Peyer's patch (tissue), 4 donors: ENCODE results near the gene IGFBP6. TPM values are rescaled to one million over a fixed set of nuclear protein-coding genes. Genes with fewer than 3 reads are reported as not detected.
A peak's percentile ranks its signal among the peaks of the same experiment; 100 is the strongest.

Source experiments
- DNase-seq, 3 donors: peaks; one replicate each; pipeline ENCODE4 v3.0.0-alpha.2; 2017 to 2019
- H3K27ac ChIP-seq, 4 donors: fragments of 200-600 bp; sonication (generic); one replicate each; pipeline ENCODE4 v1.5.1; 2016 to 2019
- H3K27me3 ChIP-seq, 2 donors: fragments of 200-600 bp; sonication (generic); one replicate each; pipeline ENCODE4 v1.5.1; 2019
- H3K36me3 ChIP-seq, 3 donors: fragments of 200-600 bp; sonication (generic); one replicate each; pipeline ENCODE4 v1.5.1; 2016 to 2019
- H3K4me1 ChIP-seq, 4 donors: fragments of 200-600 bp; sonication (generic); one replicate each; pipeline ENCODE4 v1.5.1; 2016 to 2019
- H3K4me3 ChIP-seq, 4 donors: fragments of 200-600 bp; sonication (generic); 1 replicate in 3 of 4; 2 replicates in 1 of 4; pipeline ENCODE4 v1.5.1; 2016 to 2019; ENCODE audit warnings: mild to moderate bottlenecking in 1 of 4
- H3K9me3 ChIP-seq, 4 donors: fragments of 200-600 bp; sonication (generic); one replicate each; pipeline ENCODE4 v1.5.1; 2016 to 2019; ENCODE audit warnings: mild to moderate bottlenecking in 1 of 4
- POLR2A ChIP-seq, 2 donors: fragments of 450-650 bp; IDR thresholded peaks; one replicate each; pipeline ENCODE4 v1.5.1; 2017; ENCODE audit warnings: antibody characterized with exemption in 2 of 2, mild to moderate bottlenecking in 2 of 2, moderate library complexity in 2 of 2
- total RNA-seq, 4 donors: library from RNA; depleted of rRNA; stranded (reverse); fragments of >200 nt; gene quantifications; one replicate each; pipeline ENCODE4 v1.1.0, GENCODE V29; 2016
- TF ChIP-seq, protein P1 (sequence below), 6 experiments: fragments of 450-650 bp in 4 of 6; fragments of 200-600 bp in 2 of 6; sonication (generic) in 1 of 6; IDR thresholded peaks; one replicate each; pipeline ENCODE4 v1.5.1; 2017 to 2019; ENCODE audit warnings: antibody characterized with exemption in 6 of 6, mild to moderate bottlenecking in 3 of 6, moderate library complexity in 1 of 6

The IGFBP6 gene
- total RNA-seq, 4 donors from 2014 or later: 68.5 to 191 (median 128) TPM

DNA sequence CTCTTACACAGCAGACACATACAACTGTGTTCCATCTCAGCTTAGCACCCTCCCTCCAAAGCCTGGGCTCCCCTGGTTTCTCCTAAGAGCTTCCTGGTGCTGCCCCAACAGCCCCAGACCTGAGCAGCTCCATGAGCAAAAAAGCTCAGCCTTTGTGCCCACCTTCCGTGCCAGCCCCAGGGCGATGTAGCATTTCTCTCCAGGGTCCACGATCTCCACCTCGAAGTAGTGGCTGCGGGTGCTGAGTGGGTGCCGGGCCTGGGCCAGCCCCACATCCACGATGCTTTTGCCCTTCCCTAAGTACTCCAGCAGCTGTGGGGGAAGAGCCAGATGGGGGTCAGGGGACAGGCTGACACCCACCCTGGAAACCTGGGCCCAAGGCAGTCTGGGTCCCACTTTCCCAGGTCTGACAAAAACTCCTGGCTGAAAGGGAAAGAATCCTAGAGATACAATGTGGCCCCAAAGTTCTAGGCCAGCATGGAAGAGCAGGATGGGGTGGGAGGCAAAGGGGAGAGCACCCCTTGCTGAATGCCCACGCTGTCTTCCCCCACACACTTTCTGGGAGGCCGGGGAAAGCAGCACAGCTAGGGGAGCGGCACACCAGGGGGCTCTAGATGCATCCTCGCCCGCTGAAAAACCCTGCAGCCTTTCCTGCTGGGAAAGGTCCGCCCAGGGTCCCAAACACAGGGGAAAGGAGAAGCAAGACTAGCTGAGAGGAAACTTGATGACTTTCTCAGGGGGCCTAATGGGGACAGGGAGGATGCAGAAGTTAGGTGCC is 29.3 kb upstream of the IGFBP6 start:
- Histone ChIP-seq H3K4me3 (no peak overlapping the region), H3K4me1 (peaks cover 0 to 36% (median 5%) of the 10 kb centered on the region in 4 donors), H3K27me3 (no peaks in the 10 kb centered on the region), H3K36me3 (peaks cover 0 to 52% (median 0%) of the 10 kb centered on the region in 3 donors), H3K9me3 (no peaks in the 10 kb centered on the region), H3K27ac (no peak overlapping the region)
- DNase-seq: peak in 2 of 3 donors; percentile 36
- TF ChIP-seq POLR2A (IDR thresholded peaks at IDR 0.05): no peak
- TF ChIP-seq, protein P1, sequence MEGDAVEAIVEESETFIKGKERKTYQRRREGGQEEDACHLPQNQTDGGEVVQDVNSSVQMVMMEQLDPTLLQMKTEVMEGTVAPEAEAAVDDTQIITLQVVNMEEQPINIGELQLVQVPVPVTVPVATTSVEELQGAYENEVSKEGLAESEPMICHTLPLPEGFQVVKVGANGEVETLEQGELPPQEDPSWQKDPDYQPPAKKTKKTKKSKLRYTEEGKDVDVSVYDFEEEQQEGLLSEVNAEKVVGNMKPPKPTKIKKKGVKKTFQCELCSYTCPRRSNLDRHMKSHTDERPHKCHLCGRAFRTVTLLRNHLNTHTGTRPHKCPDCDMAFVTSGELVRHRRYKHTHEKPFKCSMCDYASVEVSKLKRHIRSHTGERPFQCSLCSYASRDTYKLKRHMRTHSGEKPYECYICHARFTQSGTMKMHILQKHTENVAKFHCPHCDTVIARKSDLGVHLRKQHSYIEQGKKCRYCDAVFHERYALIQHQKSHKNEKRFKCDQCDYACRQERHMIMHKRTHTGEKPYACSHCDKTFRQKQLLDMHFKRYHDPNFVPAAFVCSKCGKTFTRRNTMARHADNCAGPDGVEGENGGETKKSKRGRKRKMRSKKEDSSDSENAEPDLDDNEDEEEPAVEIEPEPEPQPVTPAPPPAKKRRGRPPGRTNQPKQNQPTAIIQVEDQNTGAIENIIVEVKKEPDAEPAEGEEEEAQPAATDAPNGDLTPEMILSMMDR (IDR thresholded peaks at IDR 0.05): no peak

DNA sequence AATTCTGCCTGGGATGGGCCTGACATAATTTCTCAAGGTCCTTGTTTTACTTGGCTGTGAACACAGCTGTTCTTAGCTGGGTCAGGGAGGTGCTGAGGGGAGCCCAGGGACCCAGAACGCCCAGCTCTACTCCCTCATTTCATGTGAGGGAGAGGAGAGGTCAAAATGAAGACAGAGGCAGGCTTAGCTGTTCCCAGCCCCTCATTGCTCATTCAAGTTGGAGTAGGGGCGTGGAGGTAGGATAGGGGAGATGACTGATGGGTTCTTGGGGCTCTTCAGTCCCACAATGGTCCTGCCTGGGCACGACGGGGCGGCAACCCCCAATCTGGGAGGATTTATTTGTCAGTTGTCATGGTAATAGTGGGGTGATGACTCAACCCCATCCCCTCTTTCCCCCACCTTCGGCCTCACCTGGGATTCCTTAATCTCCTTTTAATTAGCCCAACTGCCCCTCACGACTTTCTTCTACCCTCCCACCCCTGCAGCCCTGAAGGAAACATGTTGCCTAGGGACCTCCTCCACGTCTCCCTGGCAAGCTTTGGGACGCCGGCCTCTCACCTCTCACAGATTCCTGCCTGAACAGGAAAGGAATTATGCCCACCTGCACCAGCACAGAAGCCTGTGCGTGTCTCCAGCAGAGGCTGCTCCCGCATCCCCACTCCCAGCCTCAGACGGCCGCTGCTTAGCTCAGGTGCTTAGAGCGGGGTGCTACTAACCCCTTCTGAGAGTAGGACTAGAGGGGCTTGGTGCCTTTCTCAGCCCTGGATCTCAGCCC is 28.5 kb upstream of the IGFBP6 start:
- Histone ChIP-seq H3K4me1 (peaks cover 0 to 42% (median 7%) of the 10 kb centered on the region in 4 donors), H3K36me3 (peaks cover 0 to 46% (median 0%) of the 10 kb centered on the region in 3 donors), H3K27ac (peak overlapping the region in 1 of 4 donors; percentile 52), H3K9me3 (no peaks in the 10 kb centered on the region), H3K27me3 (no peaks in the 10 kb centered on the region), H3K4me3 (no peak overlapping the region)
- peak in 2 of 3 donors; percentile 36 to 42 for DNase-seq
- no peak for TF ChIP-seq POLR2A (IDR thresholded peaks at IDR 0.05)
- TF ChIP-seq, protein P1 (IDR thresholded peaks at IDR 0.05): no peak

DNA sequence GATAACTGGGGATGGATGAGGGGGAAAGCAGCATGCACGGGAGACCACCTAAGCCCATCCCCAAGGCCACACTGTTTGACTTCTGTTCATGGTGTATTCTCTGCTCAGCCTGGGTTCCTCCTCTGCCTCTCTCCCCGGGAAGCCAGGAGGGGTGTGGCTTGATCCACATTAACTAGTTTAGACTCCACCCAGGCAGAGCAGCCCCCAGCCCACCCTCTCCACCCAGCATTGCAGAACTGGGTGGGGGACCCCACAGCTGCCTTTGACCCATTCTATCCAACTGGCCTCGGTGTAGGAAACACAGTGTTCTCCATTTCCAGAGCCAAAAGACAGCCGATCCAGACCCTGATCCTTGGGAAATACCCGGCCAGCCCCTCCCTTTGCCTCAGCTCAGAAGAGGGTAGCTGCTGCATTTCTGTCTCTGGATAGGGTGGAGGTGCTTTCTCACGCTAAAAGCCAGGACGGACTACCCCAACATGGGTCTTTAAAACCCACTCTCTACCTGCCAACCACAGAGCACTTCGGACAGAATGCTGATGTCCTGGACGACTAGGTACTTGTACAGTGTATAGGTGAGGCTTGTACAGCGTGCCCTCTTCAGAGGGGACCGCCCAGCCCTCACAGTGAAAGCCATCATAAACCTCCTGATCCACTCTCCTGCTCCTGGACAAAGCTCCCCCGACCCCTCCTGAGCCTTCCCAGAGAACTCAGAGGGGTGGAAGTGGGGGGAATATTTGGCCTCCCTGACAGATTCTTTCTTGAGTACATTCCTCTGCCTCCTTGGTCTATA is 27.7 kb upstream of the IGFBP6 start:
- Histone ChIP-seq H3K4me1 (peaks cover 0 to 50% (median 7%) of the 10 kb centered on the region in 4 donors), H3K27ac (peak overlapping the region in 2 of 4 donors; percentile 40 to 52), H3K4me3 (no peak overlapping the region), H3K36me3 (peaks cover 0 to 45% (median 0%) of the 10 kb centered on the region in 3 donors), H3K27me3 (no peaks in the 10 kb centered on the region), H3K9me3 (no peaks in the 10 kb centered on the region)
- DNase-seq: peak in 2 of 3 donors; percentile 45 to 46
- TF ChIP-seq, protein P1 (IDR thresholded peaks at IDR 0.05): no peak
- no peak for TF ChIP-seq POLR2A (IDR thresholded peaks at IDR 0.05)

DNA sequence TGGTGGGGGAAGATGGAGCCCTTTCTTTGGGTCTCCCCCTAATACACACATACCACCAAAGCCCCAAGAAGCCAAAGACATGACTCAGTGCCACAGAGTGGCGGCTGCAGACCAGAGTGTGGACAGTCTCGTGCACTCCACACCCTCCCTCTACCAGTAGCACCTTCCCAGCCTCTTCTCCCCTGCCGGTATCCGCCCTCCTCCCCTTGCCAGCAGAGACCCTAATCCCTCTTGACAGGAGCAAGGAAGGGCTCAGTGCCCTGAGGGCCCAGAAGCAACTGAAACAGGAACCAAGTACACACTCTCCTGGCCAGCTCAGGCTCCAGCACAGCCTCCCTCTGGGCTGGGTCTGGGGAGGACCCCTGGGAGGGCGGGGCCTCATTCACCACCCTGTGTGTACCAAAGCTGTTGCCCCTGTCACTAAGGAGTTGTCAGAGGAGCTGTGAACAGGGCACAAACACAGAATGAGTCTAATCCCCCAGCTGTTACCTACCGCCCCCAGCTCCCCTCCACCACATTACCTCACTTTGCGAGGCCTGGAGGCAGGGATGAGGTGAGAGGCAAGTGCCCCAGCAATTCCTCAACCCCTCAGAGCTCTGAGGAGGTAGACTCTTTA is 26.5 kb upstream of the IGFBP6 start:
- Histone ChIP-seq H3K9me3 (no peaks in the 10 kb centered on the region), H3K27ac (peak overlapping the region; percentile 40 to 79 (median 47)), H3K4me3 (no peak overlapping the region), H3K36me3 (peaks cover 0 to 45% (median 0%) of the 10 kb centered on the region in 3 donors), H3K4me1 (peaks cover 0 to 50% (median 7%) of the 10 kb centered on the region in 4 donors), H3K27me3 (no peaks in the 10 kb centered on the region)
- TF ChIP-seq POLR2A (IDR thresholded peaks at IDR 0.05): no peak
- TF ChIP-seq, protein P1 (IDR thresholded peaks at IDR 0.05): no peak
- peak in 2 of 3 donors; percentile 32 to 37 for DNase-seq
